ENCODE data around the gene CLCN1. TPM values are rescaled to one million over a fixed set of nuclear protein-coding genes. Genes with fewer than 3 reads are reported as not detected.
A peak's percentile ranks its signal among the peaks of the same experiment; 100 is the strongest.

Gene CLCN1
- total RNA-seq, 1 experiment from 2014 or later, result not detected

GRCh38 chr7:143321734-143322133 lies 5.8 kb downstream of the CLCN1 start:
- Mint-ChIP-seq H3K27ac (ENCODE audit: low read depth, unreplicated experiment) (no peak overlapping the region), H3K9me3 (ENCODE audit: unreplicated experiment) (no peaks in the 10 kb centered on the region), H3K27me3 (ENCODE audit: insufficient read depth, unreplicated experiment) (no peaks in the 10 kb centered on the region), H3K4me3 (ENCODE audit: unreplicated experiment) (no peak overlapping the region), H3K36me3 (ENCODE audit: insufficient read depth, unreplicated experiment) (peaks cover 5% of the 10 kb centered on the region), H3K4me1 (ENCODE audit: insufficient read depth, unreplicated experiment) (peaks cover 26% of the 10 kb centered on the region)
- peak; percentile 52 for DNase-seq (ENCODE audit: unreplicated experiment)
- no TSS peak for BruUV-seq (replicated peaks)
- peak; percentile 34 for TF ChIP-seq CTCF (IDR thresholded peaks at IDR 0.05; ENCODE audit: unreplicated experiment)
- intact Hi-C loops (cut with micrococcal nuclease), result loop anchor here (2.0 kb wide), 3 partner anchors 59 to 95 kb away; partner anchors contain the start of genes EPHA1 and ZYX
- ChIA-PET POLR2A (interaction anchor here (2.9 kb wide), 1 partner anchor 9 kb away, joined by 8 read pairs; no protein-coding TSS in a partner anchor), CTCF (interaction anchor here (0.6 to 1.5 kb wide), 4 partner anchors 9 to 97 kb away, joined by 3 to 4 read pairs (median 4); no protein-coding TSS in a partner anchor)

- intact Hi-C loops (cut with micrococcal nuclease), result no loop called here
- ChIA-PET CTCF (interaction anchor here (1.5 kb wide), 1 partner anchor 8 kb away, joined by 4 read pairs; no protein-coding TSS in a partner anchor), POLR2A (no interaction called here)
- no peak overlapping the region for H3K4me3 Mint-ChIP-seq (ENCODE audit: unreplicated experiment)
- no TSS peak for BruUV-seq (replicated peaks)
- H3K27ac Mint-ChIP-seq (ENCODE audit: low read depth, unreplicated experiment), result no peak overlapping the region
- no peak for TF ChIP-seq CTCF (IDR thresholded peaks at IDR 0.05; ENCODE audit: unreplicated experiment)
- peaks cover 26% of the 10 kb centered on the region for H3K4me1 Mint-ChIP-seq (ENCODE audit: insufficient read depth, unreplicated experiment)
- no peak for DNase-seq (ENCODE audit: unreplicated experiment)
- H3K36me3 Mint-ChIP-seq (ENCODE audit: insufficient read depth, unreplicated experiment), result peaks cover 5% of the 10 kb centered on the region
- no peaks in the 10 kb centered on the region for H3K27me3 Mint-ChIP-seq (ENCODE audit: insufficient read depth, unreplicated experiment)
- no peaks in the 10 kb centered on the region for H3K9me3 Mint-ChIP-seq (ENCODE audit: unreplicated experiment)
Observed at GRCh38 chr7:143322760-143323633, 7.1 kb downstream of the CLCN1 start.

- intact Hi-C loops (cut with micrococcal nuclease), result no loop called here
- H3K9me3 Mint-ChIP-seq (ENCODE audit: unreplicated experiment), result no peaks in the 10 kb centered on the region
- CTCF ChIA-PET, result no interaction called here
Observed at GRCh38 chr7:143323653-143324052, 7.7 kb downstream of the CLCN1 start.

More at GRCh38 chr7:143323653-143324052, 7.7 kb downstream of the CLCN1 start:
- no peak for DNase-seq (ENCODE audit: unreplicated experiment)
- Mint-ChIP-seq H3K27ac (ENCODE audit: low read depth, unreplicated experiment) (no peak overlapping the region), H3K4me3 (ENCODE audit: unreplicated experiment) (no peak overlapping the region), H3K27me3 (ENCODE audit: insufficient read depth, unreplicated experiment) (no peaks in the 10 kb centered on the region), H3K4me1 (ENCODE audit: insufficient read depth, unreplicated experiment) (peaks cover 23% of the 10 kb centered on the region), H3K36me3 (ENCODE audit: insufficient read depth, unreplicated experiment) (peaks cover 5% of the 10 kb centered on the region)
- POLR2A ChIA-PET, result no interaction called here
- no peak for TF ChIP-seq CTCF (IDR thresholded peaks at IDR 0.05; ENCODE audit: unreplicated experiment)
- no TSS peak for BruUV-seq (replicated peaks)

Data from MCF 10A (cell line).